GM21390 (cell line): ENCODE data around the gene PRDM15.

ENCODE experiments used
- ATAC-seq: cut with Tn5 transposase; IDR thresholded peaks from one replicate; pipeline ENCODE4 v1.9.1; 2021; ENCODE audit not compliant: unreplicated experiment

Gene PRDM15

DNA sequence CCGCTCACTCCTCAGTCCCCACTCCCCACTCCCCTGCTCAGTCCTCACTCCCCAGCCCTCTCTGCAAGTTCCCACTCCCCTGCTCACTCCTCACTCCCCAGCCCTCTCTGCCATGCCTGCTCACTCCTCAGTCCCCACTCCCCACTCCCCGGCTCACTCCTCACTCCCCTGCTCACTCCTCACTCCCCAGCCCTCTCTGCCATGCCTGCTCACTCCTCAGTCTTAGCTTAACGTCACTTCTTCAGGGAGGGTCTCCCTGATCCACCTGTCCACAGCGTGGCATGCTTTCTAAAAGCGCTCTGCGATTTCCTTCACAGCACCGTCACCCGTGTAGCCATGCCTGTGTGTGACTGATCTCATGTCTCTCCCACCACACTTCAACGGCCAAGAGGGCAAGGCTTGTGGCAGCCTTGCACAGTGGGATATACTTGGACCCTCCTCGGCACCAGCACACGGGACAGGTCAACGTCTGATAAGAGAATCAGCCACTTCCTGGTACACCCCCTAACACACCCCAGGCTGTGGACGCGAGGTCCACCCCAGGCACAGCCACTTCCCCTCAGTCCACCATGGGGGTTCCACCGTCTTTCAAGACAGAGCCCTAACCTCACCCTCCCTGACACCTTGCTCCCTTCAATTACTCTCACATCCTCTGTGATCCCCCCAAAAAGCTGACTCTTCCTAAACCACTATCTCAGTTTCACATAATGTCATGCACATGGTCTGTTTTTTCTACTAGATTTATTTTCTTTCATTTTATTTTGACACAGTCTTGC, 14.0 kb downstream of the PRDM15 start:
- ATAC-seq: peak; percentile 53

DNA sequence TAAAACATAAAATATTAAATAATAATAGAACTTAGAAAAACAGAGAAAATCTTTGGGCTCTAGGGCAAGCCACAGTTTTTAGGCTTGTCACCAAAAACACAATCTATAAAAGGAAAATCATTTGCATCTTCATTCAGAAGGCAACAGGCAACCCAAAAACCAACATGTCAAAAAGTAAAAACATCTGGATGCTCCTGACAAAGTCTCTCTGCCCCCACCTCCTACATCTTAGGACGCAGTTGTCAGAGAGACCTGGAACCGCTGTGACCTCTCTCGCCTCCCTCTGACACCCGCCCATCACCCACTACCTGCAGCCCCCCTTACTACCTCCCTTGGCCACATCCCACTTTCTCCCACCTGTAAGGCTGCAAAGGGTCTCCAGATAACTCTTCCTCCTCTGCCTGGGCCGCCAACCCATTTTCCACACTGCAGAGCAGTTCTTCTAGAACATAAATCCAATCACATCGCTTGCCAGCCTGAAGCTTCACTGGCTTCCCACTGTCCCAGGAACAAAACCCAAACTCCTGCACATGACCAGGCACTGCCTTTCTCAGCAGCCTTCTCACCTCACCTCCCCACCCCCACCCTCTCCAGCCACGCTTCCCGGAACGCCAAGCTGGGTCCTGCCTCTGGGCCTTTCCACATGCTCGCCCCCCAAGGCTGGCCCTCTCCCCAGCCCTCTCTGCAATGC, 14.7 kb downstream of the PRDM15 start:
- no peak for ATAC-seq

DNA sequence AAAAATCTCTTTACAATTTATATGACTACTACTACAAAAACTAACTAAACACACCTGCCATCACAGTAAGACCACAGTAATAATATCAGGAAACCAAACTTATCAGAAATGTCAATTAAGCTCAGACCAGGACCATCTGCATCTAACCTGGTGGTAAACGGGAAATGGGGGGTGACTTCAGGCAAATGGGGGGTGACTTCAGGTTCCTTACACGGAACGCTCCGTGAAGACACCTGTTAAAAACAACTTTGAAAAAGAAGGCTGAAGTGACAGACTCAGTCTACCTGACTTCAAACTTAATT, 15.8 kb downstream of the PRDM15 start:
- ATAC-seq: no peak

DNA sequence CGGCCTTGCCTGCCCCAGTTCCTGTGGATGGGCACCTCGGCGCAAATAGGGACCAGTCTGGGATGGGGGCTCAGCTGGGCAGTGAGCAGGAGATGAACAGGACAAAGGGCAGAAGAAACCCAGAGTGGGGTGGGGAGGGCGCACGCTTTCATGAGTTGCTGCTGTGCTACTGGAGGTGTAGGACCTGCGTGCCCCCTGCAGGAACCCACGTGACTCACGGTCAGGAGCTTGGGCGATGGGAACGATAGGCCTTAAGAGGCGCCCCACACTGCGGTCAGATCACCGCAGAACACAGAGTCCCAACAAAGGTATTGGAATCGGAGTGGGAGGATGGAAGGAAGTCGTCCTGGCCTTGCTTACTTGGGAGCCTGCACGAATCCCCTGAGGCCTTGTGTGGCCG, 17.2 kb downstream of the PRDM15 start:
- no peak for ATAC-seq

DNA sequence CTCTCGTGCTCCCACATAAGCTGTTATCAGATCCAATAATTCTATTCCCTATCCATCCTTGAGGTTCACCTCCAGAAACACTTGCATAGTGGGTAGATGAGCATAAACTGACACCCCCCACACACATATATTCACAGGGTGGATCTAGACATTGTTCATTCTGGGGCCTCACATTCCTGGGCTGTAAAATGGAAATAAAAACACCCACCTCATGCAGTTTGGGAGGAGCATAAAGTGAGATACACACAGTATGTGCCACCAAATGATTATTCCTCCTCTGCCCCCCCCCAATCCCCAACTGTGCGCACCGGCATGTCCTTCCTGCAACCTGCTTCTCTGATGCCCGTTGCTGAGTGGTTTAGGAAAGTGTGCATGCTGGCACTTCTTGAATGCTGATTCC, 17.9 kb downstream of the PRDM15 start:
- ATAC-seq: no peak

DNA sequence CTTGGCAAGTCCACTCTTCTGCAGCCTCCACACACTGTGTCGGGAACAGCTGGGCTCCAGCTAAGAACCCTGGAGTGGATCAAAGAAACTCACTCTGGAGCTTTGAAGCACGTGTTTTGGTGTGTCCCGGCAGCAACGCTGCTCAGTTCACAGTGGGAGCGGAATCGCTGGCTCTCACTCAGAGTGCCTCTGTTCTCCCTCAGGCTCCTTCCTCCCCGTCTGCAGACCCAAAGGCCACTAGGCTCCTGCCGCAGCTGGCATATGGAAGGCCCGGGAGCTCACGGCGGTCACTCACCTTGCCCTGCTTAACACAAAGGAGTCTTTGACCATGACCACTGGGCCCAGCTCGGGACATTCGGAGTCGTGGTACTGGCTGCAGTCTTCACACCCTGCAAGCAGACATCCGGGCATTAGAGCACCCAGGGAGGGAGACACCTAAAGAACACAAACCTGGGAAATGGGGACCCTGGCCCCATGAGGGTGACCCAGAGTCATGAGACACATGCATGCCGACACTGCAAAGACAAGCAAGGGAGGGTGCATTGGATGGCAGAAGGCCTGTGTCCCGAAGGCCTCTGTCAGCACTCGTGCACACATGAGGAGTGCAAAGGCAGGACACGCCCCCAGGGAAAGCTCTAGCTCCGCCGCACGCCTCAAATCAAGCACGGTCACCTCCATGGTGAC, 19.7 kb downstream of the PRDM15 start:
- ATAC-seq: no peak

DNA sequence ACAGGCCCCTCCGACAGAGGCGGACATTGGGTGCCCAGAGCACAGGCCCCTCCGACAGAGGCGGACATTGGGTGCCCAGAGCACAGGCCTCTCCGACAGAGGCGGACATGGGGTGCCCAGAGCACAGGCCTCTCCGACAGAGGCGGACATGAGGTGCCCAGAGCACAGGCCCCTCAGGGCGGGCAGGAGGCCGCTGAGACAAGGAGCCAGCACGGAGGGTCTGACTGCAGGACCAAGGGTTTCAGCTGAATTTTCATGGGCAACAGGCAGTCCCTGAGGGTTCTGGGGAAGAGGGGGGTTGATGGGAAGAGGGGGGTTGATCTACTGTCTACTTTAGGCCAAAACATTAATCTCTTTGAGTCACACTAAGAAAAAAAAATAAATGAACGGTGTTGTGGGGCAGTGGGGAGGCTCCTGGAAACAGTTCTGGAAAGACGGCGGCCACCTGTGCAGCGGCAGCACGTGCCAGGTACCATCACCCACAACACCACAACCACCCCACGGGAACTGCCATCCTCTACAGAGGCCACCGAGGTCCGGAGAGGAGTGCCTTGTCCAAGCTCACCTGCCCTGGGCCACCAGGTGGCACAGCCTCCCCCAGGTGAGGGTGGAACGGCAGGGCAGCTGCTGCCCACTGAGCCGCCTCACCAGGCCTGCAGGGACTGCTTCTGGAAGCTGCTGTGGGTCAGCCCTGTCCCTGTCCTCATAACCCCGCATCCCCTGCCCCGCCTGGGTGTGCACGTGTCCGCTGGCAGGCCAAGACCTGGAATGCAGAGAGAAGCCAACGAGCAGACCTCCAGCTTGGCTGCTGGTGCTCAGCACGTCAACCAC, 20.5 kb downstream of the PRDM15 start:
- ATAC-seq: no peak

DNA sequence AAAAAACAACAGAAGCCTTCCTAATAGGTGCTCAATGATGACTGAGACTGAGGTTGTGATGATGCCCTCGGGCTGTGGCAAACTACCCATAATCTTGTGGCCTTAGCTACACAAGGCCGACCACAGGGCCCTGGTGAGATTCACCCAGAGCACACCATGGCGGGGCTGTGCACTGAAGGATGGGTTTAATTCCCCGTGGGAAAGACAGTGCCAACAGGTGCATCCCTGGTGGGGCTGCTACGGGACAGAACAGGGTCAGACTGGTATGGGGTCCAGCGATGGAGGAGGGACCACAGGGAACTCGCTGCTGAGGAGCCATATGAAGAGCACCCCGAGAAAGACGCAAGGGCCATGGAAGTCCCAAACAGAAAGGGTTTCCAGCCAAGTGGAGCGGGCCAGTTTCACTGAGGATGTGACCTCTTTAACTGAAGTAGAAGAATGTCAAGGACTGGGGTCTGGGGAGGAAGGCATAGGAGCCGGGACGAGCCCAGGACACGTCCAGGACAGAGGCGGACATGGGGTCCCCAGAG, 21.3 kb downstream of the PRDM15 start:
- ATAC-seq: no peak

DNA sequence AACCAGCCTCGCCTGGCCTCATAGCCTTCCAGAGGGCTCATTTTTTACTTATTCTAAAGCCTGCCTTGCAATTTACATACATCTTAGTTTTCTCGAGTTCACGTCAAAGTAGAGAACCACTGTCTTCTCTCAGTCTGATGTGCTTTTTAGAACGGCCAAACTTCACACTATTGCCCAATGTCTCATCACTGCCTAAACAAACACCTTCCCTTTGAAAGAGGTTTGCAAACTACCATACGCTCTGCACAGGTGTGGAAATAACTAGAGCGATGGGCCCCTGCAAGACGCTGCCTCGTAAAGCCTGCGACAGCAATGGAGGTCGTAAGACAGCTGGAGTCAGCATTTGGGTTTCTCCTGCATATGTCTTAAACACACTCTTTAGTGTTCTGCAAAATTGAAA, 22.6 kb downstream of the PRDM15 start:
- ATAC-seq: no peak

DNA sequence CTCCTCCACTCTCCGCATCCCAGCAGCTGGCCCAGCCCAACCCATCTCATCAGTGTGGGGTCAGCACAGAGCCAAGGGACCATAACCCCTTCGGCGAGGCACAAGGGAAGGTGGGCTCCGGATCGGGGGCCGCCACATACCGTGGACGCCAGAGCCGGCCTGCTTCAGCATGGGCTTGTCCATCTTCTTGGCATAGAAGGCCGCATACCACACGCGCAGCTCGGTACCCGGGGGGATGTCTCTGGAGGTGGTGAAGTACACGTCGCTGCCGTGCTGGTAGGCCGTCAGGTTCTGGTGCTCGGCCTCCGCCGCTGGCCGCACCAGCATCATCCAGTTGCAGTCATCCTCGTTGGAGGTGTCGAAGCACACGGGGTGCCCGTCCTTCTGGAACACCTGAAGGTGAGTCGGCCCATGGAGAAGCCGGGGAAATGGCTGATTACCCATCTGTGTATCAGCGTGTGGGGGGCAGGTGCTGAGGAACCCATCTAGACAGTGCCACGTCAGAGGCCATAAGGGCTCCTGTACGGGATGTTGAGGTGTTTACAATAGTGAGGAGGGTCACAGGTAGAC, 24.6 kb downstream of the PRDM15 start:
- ATAC-seq: no peak

DNA sequence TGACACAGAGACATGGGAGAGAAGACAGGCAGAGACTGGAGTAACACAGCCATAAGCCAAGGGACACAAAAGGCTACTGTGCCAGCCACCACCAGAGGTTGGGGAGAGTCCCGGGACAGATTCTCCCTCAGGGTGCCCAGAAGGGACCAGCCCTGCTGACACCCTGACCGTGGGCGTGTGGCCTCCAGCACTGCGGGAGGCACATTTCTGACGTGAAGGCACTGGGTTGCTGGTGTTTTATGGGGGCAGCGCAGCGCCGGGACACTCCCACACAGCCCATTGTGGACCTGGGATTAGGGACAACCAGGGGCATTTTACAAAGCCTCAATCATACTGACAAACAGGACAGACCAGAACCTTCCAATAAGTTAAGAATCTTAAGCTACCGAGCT, 26.2 kb downstream of the PRDM15 start:
- no peak for ATAC-seq

DNA sequence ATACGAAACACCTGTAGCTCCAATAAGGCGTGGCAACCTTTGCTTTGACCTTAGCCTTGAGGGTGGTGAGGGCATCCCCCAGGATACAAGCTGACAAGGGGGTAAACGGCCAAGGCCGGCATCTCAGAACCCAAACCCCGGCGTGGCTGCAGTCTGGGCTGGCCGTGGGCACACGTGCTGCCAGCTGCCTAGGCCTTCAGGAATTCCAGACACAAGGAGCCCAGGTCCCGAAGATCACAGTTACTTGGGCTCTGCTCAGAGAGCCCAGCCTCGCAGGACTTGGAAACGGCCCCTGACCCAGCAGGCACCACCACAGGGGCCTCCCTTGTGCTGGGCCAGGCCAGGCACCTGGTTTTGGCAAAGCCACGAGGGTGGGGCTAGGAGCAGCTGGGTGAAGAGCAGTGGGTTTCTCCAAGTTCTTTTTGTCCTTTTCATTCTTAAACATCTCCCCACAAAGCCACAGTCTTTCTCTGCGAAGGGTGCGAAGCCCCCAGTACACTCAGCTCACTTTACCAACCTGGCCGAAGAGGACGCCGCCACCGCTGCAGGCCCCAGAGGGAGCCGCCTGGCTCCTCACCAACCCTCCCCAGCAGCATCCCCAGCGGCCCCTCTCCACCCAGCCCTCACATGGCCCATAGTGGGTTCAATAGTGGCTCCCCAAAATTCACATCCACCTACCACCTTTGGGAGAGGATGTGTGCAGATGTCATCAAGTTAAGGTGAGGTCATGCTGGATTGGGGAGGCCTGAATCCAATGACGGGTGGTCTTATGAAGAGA, 26.8 kb downstream of the PRDM15 start:
- no peak for ATAC-seq

DNA sequence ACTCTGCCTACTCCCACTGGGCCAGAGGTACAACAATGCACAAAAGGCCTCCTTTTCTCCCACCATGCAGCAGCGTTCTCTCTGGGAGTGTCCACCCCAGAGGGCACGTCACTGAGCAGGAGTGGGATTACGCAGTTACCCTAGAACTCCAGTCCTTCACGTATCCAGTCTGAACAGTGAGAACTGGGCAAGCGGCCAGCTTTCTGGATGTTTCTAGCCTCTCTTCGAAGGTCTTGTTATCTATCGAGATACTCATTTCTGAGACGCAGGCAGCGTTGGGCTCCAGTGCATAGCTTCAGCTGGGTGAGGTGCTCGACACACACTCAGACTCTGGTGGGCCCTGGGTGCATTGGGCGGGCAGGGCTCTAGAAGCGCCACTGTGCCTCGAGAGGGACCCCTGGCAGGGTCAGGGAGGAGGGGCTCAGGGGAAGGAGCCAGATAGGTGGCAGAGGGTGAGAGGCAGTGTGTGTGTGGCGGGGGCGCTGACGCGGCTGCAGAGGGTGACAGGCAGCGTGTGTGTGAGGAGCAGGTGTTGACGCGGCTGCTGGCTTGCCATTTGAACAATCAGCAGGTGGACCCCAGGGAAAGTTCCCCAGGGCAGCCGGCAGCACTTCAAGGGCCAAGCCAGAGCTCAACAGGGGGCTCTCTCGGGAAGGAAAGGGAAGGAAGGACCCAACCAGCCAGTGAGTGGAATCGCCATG, 27.9 kb downstream of the PRDM15 start:
- ATAC-seq: no peak

DNA sequence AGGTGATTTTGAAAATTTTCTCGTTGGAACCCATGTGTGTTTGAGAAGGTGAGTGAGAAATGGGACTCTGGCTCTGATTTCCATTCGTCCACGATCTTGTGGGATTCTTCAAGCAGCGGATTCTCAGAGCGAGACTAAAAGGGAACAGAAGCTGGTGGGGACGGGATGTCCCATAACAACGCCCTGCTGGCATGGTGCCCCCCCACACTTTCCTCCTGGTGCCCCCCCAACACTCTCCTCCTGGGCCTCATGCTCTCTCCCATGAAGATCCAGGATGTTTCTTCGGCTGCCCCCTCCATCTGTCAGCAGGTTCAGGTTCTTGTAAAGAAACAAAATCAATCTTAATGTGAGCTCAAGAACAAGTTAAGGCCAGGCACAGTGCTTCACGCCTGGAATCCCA, 29.1 kb downstream of the PRDM15 start:
- ATAC-seq: no peak

DNA sequence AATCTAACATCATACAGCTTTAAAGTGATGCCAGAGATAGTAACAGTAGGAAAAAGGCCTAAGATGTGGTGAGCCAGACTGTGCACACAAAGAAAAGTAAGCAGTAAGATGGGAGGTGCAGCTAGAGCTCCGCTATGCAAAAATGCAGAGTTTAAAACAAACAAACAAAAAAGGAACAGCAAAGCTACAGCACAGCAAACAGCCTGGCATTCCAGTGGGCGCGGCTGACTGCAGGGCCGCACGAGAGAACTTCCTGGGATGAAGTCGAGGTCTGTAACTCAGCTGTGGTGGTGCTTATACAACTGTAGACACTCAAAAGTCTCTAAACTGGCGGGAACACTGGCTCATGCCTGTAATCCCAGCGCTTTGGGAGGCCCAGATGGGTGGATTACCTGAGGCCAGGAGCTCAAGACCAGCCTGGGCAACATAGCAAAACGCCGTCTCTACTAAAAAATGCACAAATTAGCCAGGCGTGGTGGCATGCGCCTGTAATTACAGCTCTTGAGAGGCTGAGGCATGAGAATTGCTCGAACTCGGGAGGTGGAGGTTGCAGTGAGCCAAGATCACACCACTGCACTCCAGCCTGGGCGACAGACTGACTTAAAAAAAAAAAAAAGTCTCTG, 30.1 kb downstream of the PRDM15 start:
- no peak for ATAC-seq

DNA sequence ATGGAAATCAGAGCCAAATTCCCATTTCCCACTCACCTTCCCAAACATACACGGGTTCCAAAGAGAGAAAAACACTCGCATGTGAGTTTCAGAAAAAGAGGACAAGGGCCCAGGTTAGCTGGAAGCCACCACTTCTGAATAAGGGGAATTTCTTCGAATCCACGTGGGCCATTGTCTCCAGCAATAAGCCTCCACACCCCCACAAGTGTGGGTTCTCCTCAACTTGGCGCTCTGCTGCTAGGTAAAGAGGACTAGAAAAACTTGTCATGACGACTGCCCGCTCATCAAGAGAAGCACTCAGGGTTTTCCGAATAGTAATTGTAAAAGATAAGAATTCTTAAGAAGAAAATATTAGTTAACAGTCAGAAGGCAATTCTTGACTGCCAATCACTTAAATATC, 30.6 kb downstream of the PRDM15 start:
- ATAC-seq: no peak

DNA sequence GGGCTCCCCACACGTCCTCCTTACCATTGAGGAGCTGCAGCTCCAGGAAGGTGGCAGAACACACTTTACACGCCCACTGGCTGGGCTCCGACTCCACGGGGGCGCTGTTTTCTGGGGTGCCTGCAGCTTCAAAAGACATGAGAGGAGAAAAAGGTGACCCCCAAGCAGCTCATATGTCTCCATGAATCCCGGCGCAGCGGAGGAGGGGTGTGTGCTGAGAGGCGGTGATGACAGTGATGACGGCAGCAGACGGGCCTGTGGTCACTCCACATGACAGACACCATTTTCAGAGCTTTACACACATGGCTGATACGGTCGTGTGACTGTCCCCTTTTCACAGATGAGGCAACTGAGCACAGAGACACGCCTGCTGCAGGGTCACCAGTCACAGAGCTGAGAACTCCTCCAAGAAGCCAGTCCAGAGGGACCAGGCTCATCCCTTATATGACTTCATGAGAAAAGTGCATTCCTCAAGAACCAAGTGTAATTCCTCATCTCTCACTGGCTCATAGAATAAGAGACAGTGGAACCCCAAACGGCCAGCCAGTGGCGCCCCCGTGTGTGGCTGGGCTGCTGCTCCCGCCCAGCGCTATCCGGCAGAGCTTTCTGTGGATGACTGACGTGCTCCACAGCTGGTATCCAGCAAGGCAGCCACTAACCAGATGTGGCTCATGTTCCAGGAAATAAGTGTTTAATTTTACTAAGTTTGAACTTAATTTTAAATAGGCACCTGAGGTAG, 31.9 kb downstream of the PRDM15 start:
- no peak for ATAC-seq

DNA sequence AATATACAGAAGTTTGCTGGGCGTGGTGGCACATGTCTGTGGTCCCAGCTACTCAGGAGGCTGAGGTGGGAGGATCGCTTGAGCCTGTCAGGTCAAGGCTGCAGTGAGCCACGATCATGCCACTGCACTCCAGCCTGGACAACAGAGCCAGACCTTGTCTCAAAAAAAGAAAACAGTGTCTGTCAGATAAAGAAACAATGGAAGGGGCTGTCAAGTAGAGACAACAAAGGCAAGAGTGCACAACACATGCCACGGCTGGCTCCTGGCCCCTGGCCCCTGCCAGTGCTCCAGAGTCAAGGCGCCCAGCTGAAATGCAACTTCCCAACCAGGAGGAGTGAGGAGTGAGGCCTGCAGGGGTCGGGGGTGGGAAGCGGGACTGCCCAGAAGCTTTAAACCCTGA, 32.6 kb downstream of the PRDM15 start:
- ATAC-seq: no peak

DNA sequence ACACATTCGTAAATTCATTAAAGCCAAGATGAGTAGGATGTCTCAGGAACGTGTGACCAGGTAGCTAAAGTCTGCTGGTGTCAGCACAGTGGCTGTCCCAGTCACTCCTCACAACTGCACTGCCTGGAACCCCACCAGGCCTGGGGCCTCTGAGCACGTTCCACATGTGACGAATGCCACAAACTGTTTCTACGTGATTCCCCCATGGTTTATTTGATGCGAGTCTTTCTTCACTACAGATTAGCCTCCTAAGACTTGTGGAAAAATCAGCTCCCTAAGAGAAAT, 33.2 kb downstream of the PRDM15 start:
- no peak for ATAC-seq
